ENCODE data around the gene TRIM3. TPM values are rescaled to one million over a fixed set of nuclear protein-coding genes. Genes with fewer than 3 reads are reported as not detected.

Gene TRIM3
- total RNA-seq, 1 experiment from 2014 or later = 18.1 TPM

GRCh38 chr11:6443269-6444003, 30.3 kb downstream of the TRIM3 start:
- peak; percentile 67 for DNase-seq (ENCODE audit: low spot score)
- in situ Hi-C loops (cut with HindIII; ENCODE audit: low sequenced_read_pairs) = loop anchor here (5.0 kb wide), 1 partner anchor 41 kb away; no protein-coding TSS in a partner anchor

- in situ Hi-C loops (cut with HindIII; ENCODE audit: low sequenced_read_pairs) = loop anchor here (5.0 kb wide), 1 partner anchor 40 kb away; no protein-coding TSS in a partner anchor
- no peak for DNase-seq (ENCODE audit: low spot score)
Measured at GRCh38 chr11:6442441-6442840, 31.3 kb downstream of the TRIM3 start.

- in situ Hi-C loops (cut with HindIII; ENCODE audit: low sequenced_read_pairs) = loop anchor here (5.0 kb wide), 1 partner anchor 39 kb away; no protein-coding TSS in a partner anchor
- DNase-seq (ENCODE audit: low spot score) = no peak
Measured at GRCh38 chr11:6440906-6441358, 32.8 kb downstream of the TRIM3 start, which contains the start of gene HPX. HPX (minus strand) TSS chr11:6440987; CDS start chr11:6440963, 24 bp downstream.

- DNase-seq (ENCODE audit: low spot score) = peak; percentile 84
- in situ Hi-C loops (cut with HindIII; ENCODE audit: low sequenced_read_pairs) = no loop called here
Measured at GRCh38 chr11:6438979-6439571, 34.7 kb downstream of the TRIM3 start.

GRCh38 chr11:6437993-6438392, 35.7 kb downstream of the TRIM3 start:
- DNase-seq (ENCODE audit: low spot score) = no peak
- in situ Hi-C loops (cut with HindIII; ENCODE audit: low sequenced_read_pairs) = no loop called here

GRCh38 chr11:6437423-6437822, 36.3 kb downstream of the TRIM3 start:
- DNase-seq (ENCODE audit: low spot score) = no peak
- in situ Hi-C loops (cut with HindIII; ENCODE audit: low sequenced_read_pairs) = no loop called here

- no peak for DNase-seq (ENCODE audit: low spot score)
- in situ Hi-C loops (cut with HindIII; ENCODE audit: low sequenced_read_pairs) = no loop called here
Measured at GRCh38 chr11:6433998-6434660, 39.6 kb downstream of the TRIM3 start.

- in situ Hi-C loops (cut with HindIII; ENCODE audit: low sequenced_read_pairs) = no loop called here
- no peak for DNase-seq (ENCODE audit: low spot score)
Measured at GRCh38 chr11:6431861-6432260, 41.9 kb downstream of the TRIM3 start.

- in situ Hi-C loops (cut with HindIII; ENCODE audit: low sequenced_read_pairs) = no loop called here
- DNase-seq (ENCODE audit: low spot score) = no peak
Measured at GRCh38 chr11:6427516-6427915, 46.2 kb downstream of the TRIM3 start.

GRCh38 chr11:6420677-6421076, 53.1 kb downstream of the TRIM3 start:
- DNase-seq (ENCODE audit: low spot score) = no peak
- in situ Hi-C loops (cut with HindIII; ENCODE audit: low sequenced_read_pairs) = no loop called here

GRCh38 chr11:6419009-6419631, 54.6 kb downstream of the TRIM3 start, which contains the start of gene APBB1:
APBB1 (minus strand) TSS chr11:6419094; CDS start chr11:6411347, 7,747 bp downstream.
- DNase-seq (ENCODE audit: low spot score) = peak; percentile 71
- in situ Hi-C loops (cut with HindIII; ENCODE audit: low sequenced_read_pairs) = no loop called here

GRCh38 chr11:6418557-6419008, 55.2 kb downstream of the TRIM3 start:
- no peak for DNase-seq (ENCODE audit: low spot score)
- in situ Hi-C loops (cut with HindIII; ENCODE audit: low sequenced_read_pairs) = no loop called here

- in situ Hi-C loops (cut with HindIII; ENCODE audit: low sequenced_read_pairs) = no loop called here
- peak; percentile 58 for DNase-seq (ENCODE audit: low spot score)
Measured at GRCh38 chr11:6417907-6418556, 55.7 kb downstream of the TRIM3 start.

GRCh38 chr11:6415797-6416196, 57.9 kb downstream of the TRIM3 start:
- DNase-seq (ENCODE audit: low spot score) = no peak
- in situ Hi-C loops (cut with HindIII; ENCODE audit: low sequenced_read_pairs) = no loop called here

- DNase-seq (ENCODE audit: low spot score) = no peak
- in situ Hi-C loops (cut with HindIII; ENCODE audit: low sequenced_read_pairs) = no loop called here
Measured at GRCh38 chr11:6414874-6415328, 58.8 kb downstream of the TRIM3 start.

GRCh38 chr11:6413791-6414201, 59.9 kb downstream of the TRIM3 start:
- peak; percentile 65 for DNase-seq (ENCODE audit: low spot score)

GRCh38 chr11:6411594-6412031, 62.1 kb downstream of the TRIM3 start:
- in situ Hi-C loops (cut with HindIII; ENCODE audit: low sequenced_read_pairs) = no loop called here
- DNase-seq (ENCODE audit: low spot score) = peak; percentile 60

More at GRCh38 chr11:6413791-6414201, 59.9 kb downstream of the TRIM3 start:
- in situ Hi-C loops (cut with HindIII; ENCODE audit: low sequenced_read_pairs) = no loop called here

- DNase-seq (ENCODE audit: low spot score) = no peak
- in situ Hi-C loops (cut with HindIII; ENCODE audit: low sequenced_read_pairs) = no loop called here
Measured at GRCh38 chr11:6410695-6411430, 62.9 kb downstream of the TRIM3 start.

Data from G401 (cell line).